Measurements from ENCODE around the gene AGMO.

AGMO gene

GRCh38 chr7:15485998-15486397 is 75.8 kb downstream of the AGMO start:
- TF ChIP-seq CTCF (IDR thresholded peaks at IDR 0.05; ENCODE audit: low read length, missing control alignments): no peak
- no peak for DNase-seq (ENCODE audit: low read depth)

GRCh38 chr7:15485431-15485830 is 76.4 kb downstream of the AGMO start:
- DNase-seq (ENCODE audit: low read depth): no peak
- H3K4me3 ChIP-seq (replicated peaks; ENCODE audit: low read depth, low read length): no peak overlapping the region
- TF ChIP-seq CTCF (IDR thresholded peaks at IDR 0.05; ENCODE audit: low read length, missing control alignments): no peak

More at GRCh38 chr7:15485998-15486397, 75.8 kb downstream of the AGMO start:
- H3K4me3 ChIP-seq (replicated peaks; ENCODE audit: low read depth, low read length): no peak overlapping the region

GRCh38 chr7:15481132-15481531 is 80.7 kb downstream of the AGMO start:
- H3K4me3 ChIP-seq (replicated peaks; ENCODE audit: low read depth, low read length): no peak overlapping the region
- no peak for TF ChIP-seq CTCF (IDR thresholded peaks at IDR 0.05; ENCODE audit: low read length, missing control alignments)
- no peak for DNase-seq (ENCODE audit: low read depth)

- no peak for DNase-seq (ENCODE audit: low read depth)
- no peak for TF ChIP-seq CTCF (IDR thresholded peaks at IDR 0.05; ENCODE audit: low read length, missing control alignments)
These were observed 83.4 kb downstream of the AGMO start for GRCh38 chr7:15478401-15478800.

GRCh38 chr7:15476531-15476918 is 85.3 kb downstream of the AGMO start:
- no peak for TF ChIP-seq CTCF (IDR thresholded peaks at IDR 0.05; ENCODE audit: low read length, missing control alignments)
- no peak for DNase-seq (ENCODE audit: low read depth)
- H3K4me3 ChIP-seq (replicated peaks; ENCODE audit: low read depth, low read length): no peak overlapping the region

More at GRCh38 chr7:15478401-15478800, 83.4 kb downstream of the AGMO start:
- H3K4me3 ChIP-seq (replicated peaks; ENCODE audit: low read depth, low read length): no peak overlapping the region

GRCh38 chr7:15475808-15476530 is 85.8 kb downstream of the AGMO start:
- TF ChIP-seq CTCF (IDR thresholded peaks at IDR 0.05; ENCODE audit: low read length, missing control alignments): no peak
- no peak overlapping the region for H3K4me3 ChIP-seq (replicated peaks; ENCODE audit: low read depth, low read length)
- peak; percentile 22 for DNase-seq (ENCODE audit: low read depth)

GRCh38 chr7:15471669-15471950 is 90.2 kb downstream of the AGMO start:
- no peak for DNase-seq (ENCODE audit: low read depth)
- no peak for TF ChIP-seq CTCF (IDR thresholded peaks at IDR 0.05; ENCODE audit: low read length, missing control alignments)

More at GRCh38 chr7:15471669-15471950, 90.2 kb downstream of the AGMO start:
- H3K4me3 ChIP-seq (replicated peaks; ENCODE audit: low read depth, low read length): no peak overlapping the region
